H1 (cell line): ENCODE measurements around the gene CREBBP. TPM values are rescaled to one million over a fixed set of nuclear protein-coding genes. Genes with fewer than 3 reads are reported as not detected.

ENCODE experiments used
- CTCF ChIA-PET: fragments of 300-600 bp; sonication (Branson Sonifier 250); formaldehyde crosslinking; loops from one replicate; lab custom pipeline; 2021; ENCODE audit not compliant: partially characterized antibody; lab: Charles Lee
- POLR2A ChIA-PET: fragments of 300-600 bp; sonication (Branson Sonifier 250); formaldehyde crosslinking; loops from one replicate; lab custom pipeline; 2021; ENCODE audit warnings: inconsistent platforms; ENCODE audit not compliant: partially characterized antibody; lab: Charles Lee
- DNase-seq, 2 experiments: peaks; one replicate each; pipeline versions ENCODE4 v3.0.0 to v3.0.0-alpha.2; 2010 to 2022; ENCODE audit warnings: low spot score in 2 of 2, low read depth in 1 of 2, mixed read lengths in 1 of 2
- FAIRE-seq: peaks from 2 replicates; lab custom pipeline; 2011; peaks lifted over from hg19 to GRCh38; lab: Jason Lieb, UNC
- H2AFZ ChIP-seq: 2 replicates; pipeline ENCODE4 v1.8.1; 2012; ENCODE audit warnings: low read length, inconsistent platforms
- H2AK5ac ChIP-seq: 2 replicates; pipeline ENCODE4 v1.6.1; 2013; ENCODE audit warnings: low read depth, low read length
- H2BK120ac ChIP-seq: replicated peaks from 2 replicates; pipeline ENCODE3; 2013; ENCODE audit warnings: low read depth, low read length, inconsistent platforms
- H2BK12ac ChIP-seq: 2 replicates; pipeline ENCODE4 v1.6.1; 2013; ENCODE audit warnings: low read depth, low read length
- H2BK15ac ChIP-seq: 2 replicates; pipeline ENCODE4 v1.6.1; 2013; ENCODE audit warnings: low read length
- H2BK20ac ChIP-seq: 2 replicates; pipeline ENCODE4 v1.6.1; 2013; ENCODE audit warnings: low read length
- H2BK5ac ChIP-seq: 2 replicates; pipeline ENCODE4 v1.6.1; 2013; ENCODE audit warnings: low read depth, low read length
- H3K14ac ChIP-seq: 2 replicates; pipeline ENCODE4 v1.6.1; 2013; ENCODE audit warnings: inconsistent platforms; ENCODE audit not compliant: insufficient read length
- H3K18ac ChIP-seq: 2 replicates; pipeline ENCODE4 v1.6.1; 2013; ENCODE audit warnings: low read length; ENCODE audit errors: extremely low read depth
- H3K23ac ChIP-seq: 2 replicates; pipeline ENCODE4 v1.6.1; 2013; ENCODE audit warnings: inconsistent platforms; ENCODE audit not compliant: insufficient read length
- H3K23me2 ChIP-seq: 2 replicates; pipeline ENCODE4 v1.6.1; 2013; ENCODE audit warnings: low read depth, low read length
- H3K27ac ChIP-seq: 2 replicates; pipeline ENCODE4 v1.6.1; 2011; ENCODE audit warnings: low read depth, low read length, inconsistent platforms
- H3K27me3 ChIP-seq, 4 experiments: replicated peaks in 1 of 4; 1 replicate in 1 of 4; 2 replicates in 3 of 4; pipeline versions ENCODE4 v1.6.1 to v1.8.1; 2011 to 2013; ENCODE audit warnings: low read length in 3 of 4, mild to moderate bottlenecking in 3 of 4, inconsistent platforms in 2 of 4, mixed read lengths in 2 of 4, moderate library complexity in 1 of 4; ENCODE audit not compliant: control insufficient read depth in 3 of 4, insufficient read depth in 3 of 4; ENCODE audit errors: extremely low read depth in 1 of 4
- H3K36me3 ChIP-seq, 4 experiments: 2 replicates each; pipeline versions ENCODE4 v1.6.1 to v1.8.1; 2011 to 2013; ENCODE audit warnings: mild to moderate bottlenecking in 4 of 4, low read length in 3 of 4, moderate library complexity in 2 of 4, control low read depth in 1 of 4, inconsistent platforms in 1 of 4; ENCODE audit not compliant: insufficient read depth in 4 of 4, control insufficient read depth in 2 of 4
- H3K4ac ChIP-seq: replicated peaks from 2 replicates; pipeline ENCODE3; 2013; ENCODE audit warnings: low read length, low read depth, mixed read lengths, inconsistent platforms; ENCODE audit not compliant: insufficient read length
- H3K4me1 ChIP-seq, 4 experiments: replicated peaks in 1 of 4; 1 replicate in 1 of 4; 2 replicates in 3 of 4; pipeline versions ENCODE4 v1.6.1 to v1.8.1; 2011 to 2013; ENCODE audit warnings: low read length in 3 of 4, inconsistent platforms in 2 of 4, mixed read lengths in 1 of 4; ENCODE audit not compliant: insufficient read depth in 4 of 4, control insufficient read depth in 3 of 4
- H3K4me2 ChIP-seq, 2 experiments: 2 replicates each; pipeline versions ENCODE4 v1.6.1 to v1.8.1; 2011 to 2013; ENCODE audit warnings: low read depth in 2 of 2, low read length in 2 of 2, control low read depth in 1 of 2, inconsistent platforms in 1 of 2, mild to moderate bottlenecking in 1 of 2; ENCODE audit not compliant: insufficient read depth in 1 of 2
- H3K4me3 ChIP-seq, 4 experiments: fragments of 200-600, 300-600 bp in 1 of 4; sonication (generic), shearing (Covaris generic), sonication (Bioruptor Twin) in 1 of 4; 2 replicates each; pipeline versions ENCODE4 v1.5.1 to v1.8.1; 2011 to 2016; ENCODE audit warnings: low read length in 4 of 4, low read depth in 3 of 4, control low read depth in 2 of 4, inconsistent platforms in 2 of 4, mild to moderate bottlenecking in 2 of 4, mixed read lengths in 1 of 4, moderate library complexity in 1 of 4; ENCODE audit not compliant: insufficient read depth in 2 of 4; ENCODE audit errors: extremely low read depth in 1 of 4
- H3K56ac ChIP-seq: replicated peaks from 2 replicates; pipeline ENCODE3; 2013; ENCODE audit warnings: low read depth, mild to moderate bottlenecking, mixed read lengths, low read length, inconsistent platforms; ENCODE audit not compliant: insufficient read length
- H3K79me1 ChIP-seq: 2 replicates; pipeline ENCODE4 v1.6.1; 2013; ENCODE audit warnings: low read depth, low read length, control low read depth
- H3K79me2 ChIP-seq, 2 experiments: 2 replicates each; pipeline versions ENCODE4 v1.6.1 to v1.8.1; 2012 to 2013; ENCODE audit warnings: low read length in 2 of 2, mild to moderate bottlenecking in 2 of 2, inconsistent platforms in 1 of 2; ENCODE audit not compliant: insufficient read depth in 2 of 2, control insufficient read depth in 1 of 2
- H3K9ac ChIP-seq, 4 experiments: replicated peaks in 1 of 4; 1 replicate in 1 of 4; 2 replicates in 3 of 4; pipeline versions ENCODE4 v1.6.1 to v1.8.1; 2011 to 2013; ENCODE audit warnings: low read depth in 3 of 4, low read length in 3 of 4, control low read depth in 2 of 4, mild to moderate bottlenecking in 2 of 4, moderate library complexity in 2 of 4, inconsistent platforms in 1 of 4; ENCODE audit errors: extremely low read depth in 1 of 4
- H3K9me3 ChIP-seq, 2 experiments: 2 replicates each; pipeline versions ENCODE4 v1.6.1 to v1.8.1; 2012 to 2013; ENCODE audit warnings: mild to moderate bottlenecking in 2 of 2, moderate library complexity in 2 of 2, control low read depth in 1 of 2, inconsistent platforms in 1 of 2, low read depth in 1 of 2, low read length in 1 of 2, mixed read lengths in 1 of 2; ENCODE audit not compliant: insufficient read depth in 2 of 2
- H4K20me1 ChIP-seq, 2 experiments: replicated peaks in 1 of 2; 2 replicates each; pipeline versions ENCODE3 to v1.8.1; 2011 to 2013; ENCODE audit warnings: inconsistent platforms in 2 of 2, low read length in 2 of 2, mild to moderate bottlenecking in 1 of 2; ENCODE audit not compliant: insufficient read depth in 2 of 2, control insufficient read depth in 1 of 2
- H4K5ac ChIP-seq: 2 replicates; pipeline ENCODE4 v1.6.1; 2013; ENCODE audit warnings: low read length, low read depth, mixed read lengths, inconsistent platforms; ENCODE audit not compliant: insufficient read length
- H4K8ac ChIP-seq: 2 replicates; pipeline ENCODE4 v1.8.0; 2013; ENCODE audit warnings: mild to moderate bottlenecking, moderate library complexity, low read length, inconsistent platforms; ENCODE audit not compliant: insufficient read depth; ENCODE audit errors: extremely low read depth
- H4K91ac ChIP-seq: replicated peaks from 2 replicates; pipeline ENCODE3; 2013; ENCODE audit warnings: low read length, mixed read lengths, inconsistent platforms; ENCODE audit not compliant: insufficient read length
- ASH2L ChIP-seq: fragments of 200-600, 300-600 bp; sonication (generic); IDR thresholded peaks from one replicate; pipeline ENCODE4 v1.7.1; 2017; ENCODE audit warnings: low read length
- CHD2 ChIP-seq: IDR thresholded peaks from 2 replicates; pipeline ENCODE4 v1.6.1; 2012; ENCODE audit warnings: low read length, improper control_type of control experiment
- GTF2F1 ChIP-seq: IDR thresholded peaks from 2 replicates; pipeline ENCODE4 v1.6.1; 2012; ENCODE audit warnings: low read depth, low read length, improper control_type of control experiment, borderline replicate concordance
- JUND ChIP-seq: IDR thresholded peaks from 2 replicates; pipeline ENCODE4 v1.6.1; 2011; ENCODE audit warnings: mild to moderate bottlenecking, improper control_type of control experiment, low read length
- NANOG ChIP-seq: IDR thresholded peaks from 2 replicates; pipeline ENCODE4 v1.6.1; 2011; ENCODE audit warnings: low read length, low read depth, mild to moderate bottlenecking, inconsistent platforms; ENCODE audit not compliant: insufficient read depth, poor library complexity, severe bottlenecking
- PHF8 ChIP-seq: fragments of 200-600 bp; sonication (generic); conservative IDR thresholded peaks from 2 replicates; pipeline ENCODE4 v1.7.1; 2012; ENCODE audit warnings: low read depth, mild to moderate bottlenecking, inconsistent platforms, low read length, moderate library complexity
- POU5F1 ChIP-seq: IDR thresholded peaks from 2 replicates; pipeline ENCODE4 v1.6.1; 2011; ENCODE audit warnings: low read depth, mild to moderate bottlenecking, low read length, moderate library complexity
- RXRA ChIP-seq: IDR thresholded peaks from 2 replicates; pipeline ENCODE4 v1.6.1; 2011; ENCODE audit warnings: low read depth, mild to moderate bottlenecking, low read length, moderate library complexity; ENCODE audit not compliant: insufficient read depth
- SIN3A ChIP-seq, 2 experiments: IDR thresholded peaks in 1 of 2; conservative IDR thresholded peaks in 1 of 2; 2 replicates each; pipeline ENCODE4 v1.6.1; 2011 to 2012; ENCODE audit warnings: low read length in 2 of 2, improper control_type of control experiment in 1 of 2, low read depth in 1 of 2, mild to moderate bottlenecking in 1 of 2
- SP2 ChIP-seq: IDR thresholded peaks from 2 replicates; pipeline ENCODE4 v1.6.1; 2012; ENCODE audit warnings: mild to moderate bottlenecking, low read length, inconsistent platforms
- WGBS, 2 experiments: shearing (Covaris generic) in 1 of 2; methylation state at CpG; one replicate each; pipeline versions ENCODE4 v1.1.6 to v1.1.7; 2013 to 2015; ENCODE audit warnings: low lambda C conversion rate in 2 of 2, mixed read lengths in 2 of 2, inconsistent platforms in 1 of 2, low coverage in 1 of 2, missing lambda C conversion rate in 1 of 2; ENCODE audit not compliant: insufficient replicate concordance in 2 of 2, insufficient coverage in 1 of 2, insufficient read length in 1 of 2; ENCODE audit errors: extremely low coverage in 1 of 2, missing lambda C conversion rate in 1 of 2; 5-methylcytosine and 5-hydroxymethylcytosine counted together
- polyA plus RNA-seq, 7 experiments: library from polyadenylated mRNA; depleted of rRNA in 3 of 7; stranded (reverse) in 5 of 7; unstranded in 2 of 7; fragments of >200 nt in 5 of 7; fragments of 200-250 nt in 2 of 7; gene quantifications; 1 replicate in 5 of 7; 2 replicates in 1 of 7; 4 replicates in 1 of 7; pipeline versions ENCODE4 v1.2.1 to v1.2.3, GENCODE V29; 2011 to 2013; ENCODE audit warnings: missing spikeins in 2 of 7, mixed read lengths in 2 of 7
- total RNA-seq: library from RNA; stranded (reverse); fragmentation: NEBNext Ultra II Directional; extraction: Animal tissue kit (Norgen Biotek cat#: 25700); gene quantifications from 2 replicates; pipeline ENCODE4 v1.2.1, GENCODE V29; 2021

CREBBP gene
- total and polyA plus RNA-seq, 2 of the 8 experiments (the other 6 are each of a cell fraction or from before 2014, with no cell fraction given): 10.0 to 60.1 TPM

- Histone ChIP-seq H2BK15ac (no peak overlapping the region), H2AK5ac (no peak overlapping the region), H3K36me3 (peaks cover 15 to 42% (median 31%) of the 10 kb centered on the region in 4 experiments; a peak in 7 of 8 replicates), H2BK20ac (no peak overlapping the region), H3K14ac (no peak overlapping the region), H3K27ac (no peak overlapping the region), H3K4ac (no peak overlapping the region), H4K91ac (no peak overlapping the region), H3K56ac (no peak overlapping the region), H3K27me3 (no peaks in the 10 kb centered on the region), H3K4me2 (no peak overlapping the region), H3K18ac (no peak overlapping the region), H2BK5ac (no peak overlapping the region), H4K5ac (no peak overlapping the region), H3K9ac (no peak overlapping the region), H4K8ac (no peak overlapping the region), H2BK12ac (no peak overlapping the region), H2BK120ac (no peak overlapping the region), H4K20me1 (peaks cover 0 to 6% of the 10 kb centered on the region in 2 experiments), H3K4me3 (no peak overlapping the region), H3K4me1 (no peaks in the 10 kb centered on the region), H2AFZ (no peak overlapping the region), H3K23ac (no peak overlapping the region), H3K79me2 (no peaks in the 10 kb centered on the region; a peak in 1 of 4 replicates), H3K79me1 (no peaks in the 10 kb centered on the region), H3K23me2 (no peaks in the 10 kb centered on the region), H3K9me3 (no peaks in the 10 kb centered on the region)
- TF ChIP-seq PHF8: no peak
- no peak for TF ChIP-seq CHD2
- TF ChIP-seq SIN3A (conservative IDR thresholded peaks at IDR 0.05 in 1 of 2, IDR thresholded peaks at IDR 0.05 in 1 of 2; ENCODE audit: low read depth in 1 of 2, low read length in 2 of 2): no peak
- TF ChIP-seq SP2: no peak
- no peak for TF ChIP-seq ASH2L
- no peak for TF ChIP-seq RXRA
- TF ChIP-seq NANOG: no peak
- no peak for TF ChIP-seq JUND
- TF ChIP-seq POU5F1: no peak
- no peak for TF ChIP-seq GTF2F1
- DNase-seq (no peak), FAIRE-seq (no peak)
- POLR2A ChIA-PET: no interaction called here
- CTCF ChIA-PET: no interaction called here
- 94% methylated on average over 3 of the region's 3 CpGs; no CpG with 5 or more reads in 1 of the 2 experiments for WGBS, 2 experiments
These were observed 116.1 kb downstream of the CREBBP start for GRCh38 chr16:3764409-3764808.
